ENCODE results near the gene CFAP100.

- TF ChIP-seq, protein P1, sequence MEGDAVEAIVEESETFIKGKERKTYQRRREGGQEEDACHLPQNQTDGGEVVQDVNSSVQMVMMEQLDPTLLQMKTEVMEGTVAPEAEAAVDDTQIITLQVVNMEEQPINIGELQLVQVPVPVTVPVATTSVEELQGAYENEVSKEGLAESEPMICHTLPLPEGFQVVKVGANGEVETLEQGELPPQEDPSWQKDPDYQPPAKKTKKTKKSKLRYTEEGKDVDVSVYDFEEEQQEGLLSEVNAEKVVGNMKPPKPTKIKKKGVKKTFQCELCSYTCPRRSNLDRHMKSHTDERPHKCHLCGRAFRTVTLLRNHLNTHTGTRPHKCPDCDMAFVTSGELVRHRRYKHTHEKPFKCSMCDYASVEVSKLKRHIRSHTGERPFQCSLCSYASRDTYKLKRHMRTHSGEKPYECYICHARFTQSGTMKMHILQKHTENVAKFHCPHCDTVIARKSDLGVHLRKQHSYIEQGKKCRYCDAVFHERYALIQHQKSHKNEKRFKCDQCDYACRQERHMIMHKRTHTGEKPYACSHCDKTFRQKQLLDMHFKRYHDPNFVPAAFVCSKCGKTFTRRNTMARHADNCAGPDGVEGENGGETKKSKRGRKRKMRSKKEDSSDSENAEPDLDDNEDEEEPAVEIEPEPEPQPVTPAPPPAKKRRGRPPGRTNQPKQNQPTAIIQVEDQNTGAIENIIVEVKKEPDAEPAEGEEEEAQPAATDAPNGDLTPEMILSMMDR (IDR thresholded peaks at IDR 0.05 in 8 of 11, conservative IDR thresholded peaks at IDR 0.05 in 3 of 11) = no peak
- TF ChIP-seq POLR2A (IDR thresholded peaks at IDR 0.05) = no peak
Observed at GRCh38 chr3:126408099-126408498, 13.4 kb downstream of the CFAP100 start.
